ENCODE measurements around the gene EPGN.

- TF ChIP-seq CTCF (IDR thresholded peaks at IDR 0.05): no peak
- no peak for TF ChIP-seq ZFP36 (IDR thresholded peaks at IDR 0.05; ENCODE audit: borderline replicate concordance, partially characterized antibody)
- no peak for TF ChIP-seq BCL3 (IDR thresholded peaks at IDR 0.05)
- TF ChIP-seq POLR2A (IDR thresholded peaks at IDR 0.05; ENCODE audit: low read length): no peak
- no peak for TF ChIP-seq USF2 (IDR thresholded peaks at IDR 0.05)
- TF ChIP-seq EP300 (IDR thresholded peaks at IDR 0.05): no peak
- TF ChIP-seq RAD21 (conservative IDR thresholded peaks at IDR 0.05 in 1 of 2, IDR thresholded peaks at IDR 0.05 in 1 of 2): no peak
- no peak for TF ChIP-seq RFX5 (IDR thresholded peaks at IDR 0.05)
- no peak for TF ChIP-seq REST (IDR thresholded peaks at IDR 0.05)
- TF ChIP-seq MYC (IDR thresholded peaks at IDR 0.05; ENCODE audit: borderline replicate concordance, low read length): no peak
- no peak for TF ChIP-seq SMC3 (IDR thresholded peaks at IDR 0.05)
Measured at GRCh38 chr4:74319470-74319869, 11.2 kb downstream of the EPGN start.
